GM19099 (cell line): ENCODE results near the gene SLIT3.

ENCODE experiments used
- POLR2A ChIP-seq: IDR thresholded peaks from 3 replicates; pipeline ENCODE4 v1.6.1; 2011; ENCODE audit warnings: low read depth; ENCODE audit not compliant: insufficient read length; ENCODE audit errors: extremely low read depth

The SLIT3 gene

DNA sequence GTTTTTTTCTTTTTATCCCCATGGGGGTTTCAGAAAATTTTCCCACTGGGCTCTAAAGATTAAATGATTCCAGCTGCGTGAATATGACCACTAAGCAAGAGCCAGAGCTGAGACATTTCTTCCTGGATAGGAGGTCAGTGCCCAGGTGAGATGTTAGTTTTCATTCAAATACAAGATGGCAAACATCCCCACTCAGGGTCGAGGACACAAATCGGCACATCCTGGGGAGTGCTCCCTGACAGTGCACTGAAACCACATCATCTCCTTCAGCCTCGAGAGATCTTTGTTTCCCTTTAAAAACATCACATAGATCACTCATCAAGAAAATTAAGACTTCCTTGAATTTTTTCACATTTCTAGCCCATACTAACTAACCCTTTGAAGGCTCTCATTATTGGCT lies 448.6 kb downstream of the SLIT3 start:
- TF ChIP-seq POLR2A = no peak

DNA sequence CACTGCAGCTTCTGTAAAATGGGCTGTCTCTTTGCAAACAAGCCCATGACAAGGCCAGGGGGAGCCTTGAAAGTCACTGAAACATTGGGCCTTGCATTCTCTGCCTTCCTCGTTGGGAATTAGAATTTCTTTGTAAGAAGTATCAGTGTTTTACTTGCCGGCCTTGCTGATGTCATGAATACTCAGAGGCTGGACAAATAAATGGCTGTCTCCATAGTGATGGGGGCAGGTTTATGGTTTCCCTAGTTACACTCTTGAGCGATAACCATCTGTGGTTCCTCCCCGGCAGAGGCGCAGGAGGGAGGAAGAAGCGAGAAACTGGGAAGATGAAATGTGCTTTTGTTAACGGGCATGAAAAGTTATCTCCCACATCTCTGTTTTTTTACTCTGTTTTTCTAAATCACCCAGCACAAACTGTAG lies 449.0 kb downstream of the SLIT3 start:
- TF ChIP-seq POLR2A = no peak

DNA sequence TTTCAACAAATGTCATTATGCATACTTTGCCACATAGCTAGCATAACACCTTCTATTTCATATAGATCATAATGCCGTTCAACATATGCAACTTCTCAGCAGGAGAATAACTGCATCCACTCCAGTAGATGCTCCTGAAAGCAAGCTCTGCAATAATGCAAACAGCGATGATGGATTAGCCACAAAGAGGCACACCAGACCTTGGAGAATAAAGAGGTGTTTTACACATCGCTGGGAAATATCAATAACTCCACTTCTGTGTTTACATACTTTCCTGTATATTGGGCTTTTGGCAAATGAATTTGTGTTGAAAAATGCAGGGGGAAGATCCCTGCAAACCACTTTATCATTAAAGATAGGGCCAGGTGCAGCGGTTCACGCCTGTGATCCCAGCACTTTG lies 450.3 kb downstream of the SLIT3 start:
- no peak for TF ChIP-seq POLR2A

DNA sequence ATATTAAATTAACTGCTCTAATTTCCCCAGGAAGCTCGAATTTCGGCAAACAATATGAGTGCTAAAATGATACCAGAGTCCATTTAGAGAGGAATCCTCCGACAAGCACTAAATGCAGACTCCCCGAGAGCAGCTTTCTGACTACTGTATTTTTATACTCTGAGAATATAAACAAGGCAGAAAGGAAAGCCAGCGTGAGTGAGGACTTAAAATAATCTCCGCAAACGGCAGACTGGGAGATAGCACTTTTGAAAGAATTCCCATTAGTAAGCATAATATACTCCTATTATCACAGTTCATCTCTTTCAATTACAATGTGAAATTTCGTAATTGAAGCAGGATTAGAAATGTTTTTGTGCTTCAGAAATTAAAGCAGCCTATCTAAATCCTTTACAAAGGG lies 452.4 kb downstream of the SLIT3 start:
- no peak for TF ChIP-seq POLR2A

DNA sequence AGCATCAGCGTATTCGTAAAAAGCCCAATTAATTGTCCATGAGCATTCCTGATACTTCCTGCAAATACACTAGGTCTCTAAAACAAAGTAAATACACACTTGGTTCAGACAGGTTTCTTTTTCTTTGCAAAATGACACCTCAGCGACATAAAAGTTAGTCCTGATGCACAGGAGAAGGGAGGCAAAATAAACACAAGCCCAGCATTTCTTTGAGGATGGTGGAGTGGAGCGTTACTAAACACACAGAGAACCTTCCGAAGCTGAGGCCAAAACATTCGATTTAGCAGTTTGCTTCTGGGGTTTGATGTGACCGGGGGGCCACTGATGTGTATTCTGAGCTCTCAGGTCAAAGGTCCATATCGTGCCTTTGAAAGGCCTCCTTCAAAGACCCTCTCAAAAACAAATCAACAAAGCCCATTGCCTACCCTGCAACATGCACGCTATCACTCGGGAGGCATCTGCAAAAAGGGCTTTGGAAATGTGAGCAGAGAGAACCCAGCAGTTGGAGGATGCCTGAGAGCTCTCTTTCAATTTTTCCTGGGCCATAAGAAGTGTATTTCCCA lies 453.3 kb downstream of the SLIT3 start:
- no peak for TF ChIP-seq POLR2A

DNA sequence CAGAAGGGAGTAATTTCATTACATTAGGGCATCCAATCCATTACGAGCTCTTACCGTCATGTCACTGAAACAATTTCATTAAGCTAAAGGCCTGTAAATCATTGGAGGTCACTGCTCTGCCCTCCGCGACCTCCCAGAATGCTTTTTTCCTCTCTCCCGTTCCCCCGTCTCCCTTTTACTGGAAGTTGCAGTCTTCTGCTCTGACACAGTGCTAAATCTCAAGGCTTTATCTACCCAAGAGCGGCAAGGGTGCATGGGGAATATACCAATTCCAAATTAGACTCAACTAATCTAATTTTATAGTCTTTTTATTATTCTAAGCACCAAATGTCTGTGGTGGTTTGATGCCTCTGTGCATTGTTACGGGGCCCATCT lies 456.0 kb downstream of the SLIT3 start:
- TF ChIP-seq POLR2A = no peak

DNA sequence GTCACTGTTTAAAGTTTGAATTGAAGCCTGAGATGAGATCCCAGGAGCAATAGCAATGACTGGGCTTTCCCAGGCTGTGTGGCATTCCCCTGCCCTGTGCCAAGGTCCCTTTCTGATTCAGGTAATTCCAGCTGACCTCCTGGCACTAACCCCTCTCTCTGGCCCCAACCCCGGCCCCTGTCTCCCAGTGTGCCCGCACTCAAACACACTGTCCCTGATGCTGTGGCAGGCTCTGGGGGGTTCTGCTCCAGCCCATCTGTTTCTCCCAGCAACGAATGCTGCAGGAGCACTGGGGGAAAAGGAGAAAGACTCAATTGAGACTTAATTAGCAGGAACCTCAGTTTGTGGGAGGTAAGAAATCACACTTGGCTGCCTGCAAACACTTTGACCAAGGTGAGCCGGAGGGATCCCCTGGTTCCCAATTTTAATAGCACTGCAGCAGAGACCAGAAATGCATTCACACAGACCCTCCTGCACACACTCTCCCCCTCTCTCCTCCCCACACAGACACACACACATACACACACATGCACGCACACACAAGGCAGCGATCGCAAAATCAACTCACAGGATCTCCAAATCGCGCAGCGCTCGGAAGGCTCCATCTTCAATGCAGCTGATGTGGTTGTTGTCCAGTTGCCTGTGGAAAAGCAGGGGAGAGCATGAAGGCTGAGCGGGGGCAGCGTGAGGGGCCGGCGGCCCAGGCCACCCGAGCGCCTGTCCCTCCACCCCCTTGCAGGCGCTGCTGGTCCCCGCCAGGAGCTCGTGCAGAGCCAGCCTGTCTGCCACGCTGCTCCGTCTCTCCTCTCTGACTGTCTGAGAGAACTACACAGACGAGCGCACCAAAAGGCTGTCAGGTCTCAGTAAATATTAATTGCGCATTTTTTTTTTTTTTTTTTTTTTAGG lies 456.7 kb downstream of the SLIT3 start:
- no peak for TF ChIP-seq POLR2A

DNA sequence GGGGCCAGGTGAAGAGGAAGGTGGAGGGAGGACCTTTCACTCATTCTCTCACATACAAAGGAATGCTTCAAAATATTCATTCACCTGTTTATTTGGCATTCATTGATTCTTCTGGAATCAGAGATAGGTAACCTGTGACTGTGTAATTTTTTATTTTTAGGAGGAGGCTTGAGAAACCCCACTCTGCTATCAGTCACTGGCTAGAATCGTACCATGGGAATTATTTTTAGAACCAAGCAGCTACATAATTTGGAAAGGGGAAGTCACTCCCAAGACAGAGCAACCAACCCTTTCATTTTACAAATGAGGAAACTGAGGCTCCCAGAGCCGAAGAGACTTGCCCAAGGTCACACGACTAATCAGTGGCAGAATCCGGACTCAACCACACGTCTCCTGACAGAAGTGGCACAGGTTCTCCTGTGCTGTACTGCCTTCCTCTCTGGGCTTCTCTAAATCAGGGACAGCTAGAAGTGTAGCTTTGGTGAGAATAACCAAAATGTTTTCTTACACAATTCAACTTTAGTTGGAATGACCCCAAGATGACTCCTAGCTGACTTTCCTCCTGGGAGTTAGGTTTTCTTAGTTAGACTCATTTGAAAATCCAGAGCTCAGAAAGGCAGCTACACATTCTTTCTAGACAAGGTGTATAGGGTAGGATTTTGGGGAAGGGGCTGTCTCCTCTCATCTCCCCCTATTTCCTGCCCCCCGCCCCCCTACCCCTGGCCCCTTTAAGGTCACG lies 457.5 kb downstream of the SLIT3 start:
- no peak for TF ChIP-seq POLR2A

DNA sequence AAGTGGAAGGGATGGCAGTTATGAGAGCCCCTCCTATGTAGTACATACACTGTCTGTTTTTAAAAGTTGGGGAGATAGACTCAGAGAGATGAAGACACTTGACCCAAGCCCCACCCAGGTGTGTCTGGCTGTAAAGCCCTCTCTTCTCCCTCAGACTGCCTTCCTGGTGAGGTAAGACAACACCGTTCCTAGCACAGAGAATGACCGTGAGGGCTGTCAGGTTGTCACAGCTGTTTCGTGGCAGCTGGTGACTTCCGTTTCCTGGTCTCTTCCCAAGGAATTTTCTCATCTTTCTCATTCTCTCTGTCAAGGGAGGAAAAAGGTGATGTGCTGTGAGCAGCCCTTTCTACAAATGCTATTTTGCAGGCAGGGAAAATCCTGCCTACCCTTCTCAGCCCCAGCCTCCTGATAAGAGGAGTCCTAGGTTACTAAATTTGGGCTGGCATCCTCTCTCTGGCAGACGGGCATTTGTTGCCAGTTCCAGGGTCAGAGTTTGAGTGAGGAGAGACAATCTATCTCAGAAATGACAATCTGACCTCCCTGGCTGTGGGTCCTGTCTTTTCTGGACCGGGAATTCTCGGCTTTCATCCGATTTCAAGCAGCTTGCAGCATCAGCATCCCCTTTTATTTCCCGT lies 458.3 kb downstream of the SLIT3 start:
- TF ChIP-seq POLR2A = no peak

DNA sequence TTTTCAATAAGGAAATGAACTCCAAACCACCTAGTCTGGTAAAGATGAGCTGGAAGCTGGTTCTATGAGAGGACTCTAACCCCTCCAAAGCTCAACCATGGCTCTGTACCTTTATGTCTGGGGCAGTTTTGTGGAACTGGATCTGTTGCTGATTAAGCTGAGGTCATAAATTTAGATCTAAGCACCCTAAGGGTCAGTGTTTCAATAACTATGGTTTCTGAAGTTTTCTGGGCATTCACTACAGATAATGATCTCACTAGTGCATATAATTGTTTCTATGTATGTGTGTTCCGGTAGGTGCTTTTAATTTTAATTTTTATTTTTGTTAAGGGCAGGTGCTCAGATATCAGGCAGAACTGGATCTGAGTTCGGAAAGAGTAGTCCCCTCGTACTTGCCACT lies 463.1 kb downstream of the SLIT3 start:
- no peak for TF ChIP-seq POLR2A

DNA sequence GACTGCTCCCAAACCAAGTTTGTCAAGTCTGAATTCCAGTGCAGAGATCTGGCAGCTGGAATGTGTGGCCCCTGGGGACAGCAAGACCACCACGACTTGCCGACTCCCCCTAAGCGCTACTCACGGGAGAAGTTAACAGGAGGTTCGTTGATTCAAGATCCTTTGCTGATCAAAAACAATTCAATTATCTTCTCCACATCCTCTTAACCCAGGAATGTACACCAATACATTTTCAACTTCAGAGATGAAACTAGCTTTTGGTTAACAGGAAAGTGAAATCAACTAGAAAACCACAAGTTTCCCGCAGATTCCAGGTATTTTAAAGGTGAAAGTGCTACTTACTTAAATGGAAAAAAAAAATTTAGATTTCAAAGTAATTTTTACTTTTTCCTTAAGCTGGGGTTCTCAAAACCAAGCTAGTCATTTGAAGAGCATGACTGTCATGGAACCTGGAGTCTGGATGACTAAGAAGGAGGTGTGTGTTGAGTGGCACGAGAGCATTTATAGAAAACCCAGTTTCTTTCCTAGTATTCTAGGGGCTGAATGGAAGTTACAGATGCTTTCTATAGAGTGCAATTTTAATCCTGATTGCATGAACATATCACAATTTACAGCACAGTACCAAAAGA lies 464.2 kb downstream of the SLIT3 start:
- no peak for TF ChIP-seq POLR2A

DNA sequence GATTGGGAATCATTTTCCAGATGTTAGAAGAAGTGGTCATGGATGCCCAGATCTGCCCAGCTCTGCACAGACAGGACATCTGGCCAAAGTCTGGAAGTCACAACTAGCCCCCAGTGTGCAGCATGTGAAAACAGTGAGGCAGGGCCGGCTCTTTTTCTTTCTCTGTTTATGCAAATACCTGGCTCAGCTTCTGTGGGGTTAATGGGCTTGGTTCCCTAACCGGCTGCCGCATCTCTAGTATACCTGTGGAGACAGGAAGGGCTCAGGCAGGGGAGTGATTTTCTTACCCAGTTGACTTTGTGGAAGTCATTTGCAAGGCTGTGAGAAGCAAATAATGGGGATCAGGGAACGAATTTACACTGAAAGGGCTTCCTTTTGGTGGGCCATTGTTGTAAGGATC lies 467.0 kb downstream of the SLIT3 start:
- no peak for TF ChIP-seq POLR2A

DNA sequence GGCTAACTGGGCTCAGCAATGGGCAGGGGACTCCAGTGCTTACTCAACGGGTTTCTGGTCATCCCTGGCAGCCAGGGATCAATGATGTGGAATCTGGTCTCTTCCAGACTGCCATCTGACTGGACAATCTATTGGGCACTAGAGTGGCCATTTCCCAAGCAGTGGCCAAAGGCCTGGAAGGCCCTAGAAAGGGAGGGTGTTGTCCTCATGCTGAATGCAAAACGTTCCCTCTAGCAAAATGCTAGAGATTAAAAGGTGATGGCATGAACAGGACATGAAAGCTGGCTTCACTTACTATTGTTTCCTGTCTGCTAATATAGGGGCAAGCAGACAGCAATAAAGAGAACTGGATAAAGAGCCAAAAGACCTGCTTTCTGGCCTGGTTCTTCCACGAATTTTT lies 467.6 kb downstream of the SLIT3 start:
- no peak for TF ChIP-seq POLR2A

DNA sequence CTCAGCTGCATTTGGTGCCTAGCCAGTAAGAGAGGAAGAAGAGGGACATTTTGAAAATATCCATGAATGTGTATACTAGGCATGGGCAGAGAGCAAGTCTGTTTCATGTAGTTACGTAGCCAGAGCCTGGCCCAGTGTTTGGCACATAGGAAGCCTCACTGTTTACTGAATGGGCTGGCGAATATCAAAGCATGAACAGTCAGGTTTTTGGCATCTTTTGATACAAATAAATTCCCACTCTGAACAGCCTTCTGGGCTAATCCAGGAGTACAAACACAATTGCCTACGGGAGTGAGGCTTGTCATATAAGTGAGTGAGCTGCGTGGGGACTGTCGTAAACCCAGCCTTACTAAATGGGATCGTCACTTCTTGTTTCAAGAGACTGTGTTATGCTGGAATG lies 468.6 kb downstream of the SLIT3 start:
- TF ChIP-seq POLR2A = no peak

DNA sequence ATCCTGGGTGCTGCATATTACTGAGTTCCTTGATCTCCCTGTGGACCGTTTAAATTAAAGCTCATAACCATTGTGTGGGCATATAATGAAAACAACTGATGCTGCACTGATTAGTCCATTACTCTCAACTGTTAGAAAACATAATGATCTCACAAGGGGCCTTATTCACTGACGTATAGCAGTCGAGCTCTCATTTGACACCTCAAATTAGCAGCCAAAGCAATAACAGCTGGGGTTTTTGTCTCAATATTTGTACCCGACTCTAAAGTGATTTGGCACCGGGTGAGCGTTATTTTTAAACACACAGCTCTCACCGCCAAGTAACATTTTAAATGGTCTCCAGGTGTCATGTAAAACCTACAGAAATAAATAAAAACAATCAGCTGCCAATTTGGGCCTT lies 469.6 kb downstream of the SLIT3 start:
- no peak for TF ChIP-seq POLR2A

DNA sequence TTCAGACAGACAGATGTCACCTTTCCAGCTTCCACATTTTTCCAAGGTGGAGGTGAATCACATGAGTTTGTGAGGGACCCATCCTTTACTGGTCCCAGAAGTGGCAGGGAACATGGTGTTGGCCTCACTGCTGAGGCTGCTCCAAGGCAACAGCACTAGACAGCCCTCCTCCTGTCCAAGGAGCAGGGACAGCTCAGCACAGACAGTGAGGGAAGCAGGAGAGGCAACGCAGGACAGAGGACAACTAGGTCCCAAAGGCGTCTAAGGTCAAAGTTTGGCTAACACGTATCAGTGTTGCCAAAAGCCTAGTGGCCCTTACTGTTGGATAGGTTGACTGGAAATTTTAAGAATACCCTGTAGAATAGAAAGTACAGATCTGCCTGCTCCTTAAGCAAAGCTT lies 470.1 kb downstream of the SLIT3 start:
- TF ChIP-seq POLR2A = no peak

DNA sequence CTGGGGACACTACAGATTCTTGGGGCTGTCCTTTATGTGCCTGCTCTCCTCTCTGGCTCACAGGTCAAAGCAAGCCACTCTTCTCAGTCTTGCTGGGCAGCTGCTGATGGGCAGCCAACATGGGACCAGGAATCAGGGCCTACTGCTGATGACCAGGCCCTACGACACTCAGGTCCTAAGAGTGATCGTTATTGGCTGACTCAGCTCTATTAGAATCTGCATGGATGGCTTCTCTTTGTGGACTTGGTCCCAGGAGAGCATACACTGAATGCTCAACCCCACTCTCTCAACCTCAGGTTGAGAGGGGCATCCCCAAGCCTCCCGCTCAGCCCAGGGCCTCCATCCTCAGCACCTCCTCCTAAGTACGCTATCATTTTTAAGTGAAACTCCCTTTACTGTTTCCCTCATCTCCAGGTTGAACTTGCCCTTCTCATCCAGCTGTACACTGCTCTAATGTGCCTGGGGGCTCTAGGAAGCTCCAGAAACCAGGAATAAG lies 471.0 kb downstream of the SLIT3 start:
- no peak for TF ChIP-seq POLR2A
